ENCODE data around the gene MMP15. TPM values are rescaled to one million over a fixed set of nuclear protein-coding genes. Genes with fewer than 3 reads are reported as not detected.

The MMP15 gene
- total and polyA plus RNA-seq, 2 of the 13 experiments (the other 11 are each of a cell fraction or from before 2014, with no cell fraction given) = 35.2 to 44.9 TPM

GRCh38 chr16:58086381-58087208 is 61.0 kb downstream of the MMP15 start (continued):
- TF ChIP-seq, protein P1, sequence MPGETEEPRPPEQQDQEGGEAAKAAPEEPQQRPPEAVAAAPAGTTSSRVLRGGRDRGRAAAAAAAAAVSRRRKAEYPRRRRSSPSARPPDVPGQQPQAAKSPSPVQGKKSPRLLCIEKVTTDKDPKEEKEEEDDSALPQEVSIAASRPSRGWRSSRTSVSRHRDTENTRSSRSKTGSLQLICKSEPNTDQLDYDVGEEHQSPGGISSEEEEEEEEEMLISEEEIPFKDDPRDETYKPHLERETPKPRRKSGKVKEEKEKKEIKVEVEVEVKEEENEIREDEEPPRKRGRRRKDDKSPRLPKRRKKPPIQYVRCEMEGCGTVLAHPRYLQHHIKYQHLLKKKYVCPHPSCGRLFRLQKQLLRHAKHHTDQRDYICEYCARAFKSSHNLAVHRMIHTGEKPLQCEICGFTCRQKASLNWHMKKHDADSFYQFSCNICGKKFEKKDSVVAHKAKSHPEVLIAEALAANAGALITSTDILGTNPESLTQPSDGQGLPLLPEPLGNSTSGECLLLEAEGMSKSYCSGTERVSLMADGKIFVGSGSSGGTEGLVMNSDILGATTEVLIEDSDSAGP (CRISPR knock-in tag; IDR thresholded peaks at IDR 0.05; ENCODE audit: borderline replicate concordance) = 0 out of 2 replicates have a peak, but pooled peaks have one; percentile 28
- TF ChIP-seq CREBL2 (CRISPR knock-in tag; IDR thresholded peaks at IDR 0.05; ENCODE audit: borderline replicate concordance) (no peak), NR0B2 (CRISPR knock-in tag; IDR thresholded peaks at IDR 0.05) (no peak), RFX3 (CRISPR knock-in tag; IDR thresholded peaks at IDR 0.05) (no peak), NBN (conservative IDR thresholded peaks at IDR 0.05) (no peak), SAP130 (CRISPR knock-in tag; IDR thresholded peaks at IDR 0.05; ENCODE audit: low read depth) (no peak), RBFOX2 (IDR thresholded peaks at IDR 0.05; ENCODE audit: low read depth, low read length) (no peak), GABPA (IDR thresholded peaks at IDR 0.05; ENCODE audit: low read depth, low read length) (peak; percentile 2; the same call in 1 of the 2 replicates), GABPA (CRISPR knock-in tag; IDR thresholded peaks at IDR 0.05; ENCODE audit: low read depth) (no peak)
- TF ChIP-seq, protein P2, sequence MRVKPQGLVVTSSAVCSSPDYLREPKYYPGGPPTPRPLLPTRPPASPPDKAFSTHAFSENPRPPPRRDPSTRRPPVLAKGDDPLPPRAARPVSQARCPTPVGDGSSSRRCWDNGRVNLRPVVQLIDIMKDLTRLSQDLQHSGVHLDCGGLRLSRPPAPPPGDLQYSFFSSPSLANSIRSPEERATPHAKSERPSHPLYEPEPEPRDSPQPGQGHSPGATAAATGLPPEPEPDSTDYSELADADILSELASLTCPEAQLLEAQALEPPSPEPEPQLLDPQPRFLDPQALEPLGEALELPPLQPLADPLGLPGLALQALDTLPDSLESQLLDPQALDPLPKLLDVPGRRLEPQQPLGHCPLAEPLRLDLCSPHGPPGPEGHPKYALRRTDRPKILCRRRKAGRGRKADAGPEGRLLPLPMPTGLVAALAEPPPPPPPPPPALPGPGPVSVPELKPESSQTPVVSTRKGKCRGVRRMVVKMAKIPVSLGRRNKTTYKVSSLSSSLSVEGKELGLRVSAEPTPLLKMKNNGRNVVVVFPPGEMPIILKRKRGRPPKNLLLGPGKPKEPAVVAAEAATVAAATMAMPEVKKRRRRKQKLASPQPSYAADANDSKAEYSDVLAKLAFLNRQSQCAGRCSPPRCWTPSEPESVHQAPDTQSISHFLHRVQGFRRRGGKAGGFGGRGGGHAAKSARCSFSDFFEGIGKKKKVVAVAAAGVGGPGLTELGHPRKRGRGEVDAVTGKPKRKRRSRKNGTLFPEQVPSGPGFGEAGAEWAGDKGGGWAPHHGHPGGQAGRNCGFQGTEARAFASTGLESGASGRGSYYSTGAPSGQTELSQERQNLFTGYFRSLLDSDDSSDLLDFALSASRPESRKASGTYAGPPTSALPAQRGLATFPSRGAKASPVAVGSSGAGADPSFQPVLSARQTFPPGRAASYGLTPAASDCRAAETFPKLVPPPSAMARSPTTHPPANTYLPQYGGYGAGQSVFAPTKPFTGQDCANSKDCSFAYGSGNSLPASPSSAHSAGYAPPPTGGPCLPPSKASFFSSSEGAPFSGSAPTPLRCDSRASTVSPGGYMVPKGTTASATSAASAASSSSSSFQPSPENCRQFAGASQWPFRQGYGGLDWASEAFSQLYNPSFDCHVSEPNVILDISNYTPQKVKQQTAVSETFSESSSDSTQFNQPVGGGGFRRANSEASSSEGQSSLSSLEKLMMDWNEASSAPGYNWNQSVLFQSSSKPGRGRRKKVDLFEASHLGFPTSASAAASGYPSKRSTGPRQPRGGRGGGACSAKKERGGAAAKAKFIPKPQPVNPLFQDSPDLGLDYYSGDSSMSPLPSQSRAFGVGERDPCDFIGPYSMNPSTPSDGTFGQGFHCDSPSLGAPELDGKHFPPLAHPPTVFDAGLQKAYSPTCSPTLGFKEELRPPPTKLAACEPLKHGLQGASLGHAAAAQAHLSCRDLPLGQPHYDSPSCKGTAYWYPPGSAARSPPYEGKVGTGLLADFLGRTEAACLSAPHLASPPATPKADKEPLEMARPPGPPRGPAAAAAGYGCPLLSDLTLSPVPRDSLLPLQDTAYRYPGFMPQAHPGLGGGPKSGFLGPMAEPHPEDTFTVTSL (CRISPR knock-in tag; IDR thresholded peaks at IDR 0.05; ENCODE audit: borderline replicate concordance) = no peak

Measured in HepG2 (cell line).